Type B pancreatic cell (in vitro differentiated cells): Measurements from ENCODE around the gene AIRE. TPM values are rescaled to one million over a fixed set of nuclear protein-coding genes. Genes with fewer than 3 reads are reported as not detected.

ENCODE experiments used
- DNase-seq: peaks from one replicate; pipeline ENCODE4 v3.0.0; 2021; ENCODE audit warnings: mixed read lengths; ENCODE audit not compliant: unreplicated experiment; ENCODE audit errors: extremely low spot score
- H3K27ac Mint-ChIP-seq: 2 replicates; pipeline ENCODE4 v1.8.0; 2021; ENCODE audit warnings: mild to moderate bottlenecking, mixed read lengths
- H3K27me3 Mint-ChIP-seq: 2 replicates; pipeline ENCODE4 v1.8.0; 2021; ENCODE audit warnings: mixed read lengths
- H3K36me3 Mint-ChIP-seq: 2 replicates; pipeline ENCODE4 v1.8.0; 2021; ENCODE audit warnings: mixed read lengths
- H3K4me1 Mint-ChIP-seq: one replicate; pipeline ENCODE4 v1.8.0; 2021; ENCODE audit warnings: mixed read lengths; ENCODE audit not compliant: unreplicated experiment
- H3K4me3 Mint-ChIP-seq: 2 replicates; pipeline ENCODE4 v1.8.0; 2021; ENCODE audit warnings: mild to moderate bottlenecking, mixed read lengths
- H3K9me3 Mint-ChIP-seq: 2 replicates; pipeline ENCODE4 v1.8.0; 2021; ENCODE audit warnings: mixed read lengths
- CTCF ChIP-seq: fragments of 200-600 bp; sonication (generic); conservative IDR thresholded peaks from 2 replicates; pipeline ENCODE4 v1.5.0; 2021; ENCODE audit warnings: antibody characterized with exemption, mild to moderate bottlenecking
- total RNA-seq: library from RNA; stranded (reverse); gene quantifications from 2 replicates; pipeline ENCODE4 v1.2.1, GENCODE V29; 2021; ENCODE audit warnings: low replicate concordance

The AIRE gene
- total RNA-seq, 1 donor from 2014 or later: not detected

- Mint-ChIP-seq H3K9me3 (no peaks in the 10 kb centered on the region), H3K27me3 (no peaks in the 10 kb centered on the region), H3K27ac (no peak overlapping the region), H3K4me3 (no peak overlapping the region), H3K36me3 (no peaks in the 10 kb centered on the region), H3K4me1 (no peaks in the 10 kb centered on the region)
- no peak for DNase-seq
- no peak for TF ChIP-seq CTCF
These were observed 31.6 kb downstream of the AIRE start for GRCh38 chr21:44317241-44317782.

- no peak for DNase-seq
- Mint-ChIP-seq H3K9me3 (no peaks in the 10 kb centered on the region), H3K4me3 (no peak overlapping the region), H3K27ac (no peak overlapping the region), H3K4me1 (no peaks in the 10 kb centered on the region), H3K27me3 (no peaks in the 10 kb centered on the region), H3K36me3 (no peaks in the 10 kb centered on the region)
- no peak for TF ChIP-seq CTCF
These were observed 32.2 kb downstream of the AIRE start for GRCh38 chr21:44317871-44318270.

GRCh38 chr21:44318489-44319285 lies 33.0 kb downstream of the AIRE start:
- H3K27me3 Mint-ChIP-seq: no peaks in the 10 kb centered on the region
- H3K36me3 Mint-ChIP-seq: no peaks in the 10 kb centered on the region
- no peak overlapping the region for H3K4me3 Mint-ChIP-seq
- DNase-seq: no peak
- H3K4me1 Mint-ChIP-seq: no peaks in the 10 kb centered on the region
- TF ChIP-seq CTCF: no peak
- H3K9me3 Mint-ChIP-seq: no peaks in the 10 kb centered on the region
- no peak overlapping the region for H3K27ac Mint-ChIP-seq

GRCh38 chr21:44319407-44320065 lies 33.9 kb downstream of the AIRE start:
- Mint-ChIP-seq H3K27ac (no peak overlapping the region), H3K4me1 (no peaks in the 10 kb centered on the region), H3K36me3 (no peaks in the 10 kb centered on the region), H3K27me3 (no peaks in the 10 kb centered on the region), H3K4me3 (no peak overlapping the region), H3K9me3 (no peaks in the 10 kb centered on the region)
- TF ChIP-seq CTCF: no peak
- no peak for DNase-seq

GRCh38 chr21:44320847-44321246 lies 35.2 kb downstream of the AIRE start:
- Mint-ChIP-seq H3K27me3 (no peaks in the 10 kb centered on the region), H3K36me3 (no peaks in the 10 kb centered on the region), H3K27ac (no peak overlapping the region), H3K9me3 (no peaks in the 10 kb centered on the region), H3K4me3 (no peak overlapping the region), H3K4me1 (no peaks in the 10 kb centered on the region)
- TF ChIP-seq CTCF: no peak
- DNase-seq: no peak
